ENCODE results near the gene RAMACL. TPM values are rescaled to one million over a fixed set of nuclear protein-coding genes. Genes with fewer than 3 reads are reported as not detected.
A peak's percentile ranks its signal among the peaks of the same experiment; 100 is the strongest.

The RAMACL gene
- total and polyA plus RNA-seq, 12 donors, result 0.20 to 2.4 (median 0.63) TPM

- ATAC-seq, result no peak
- no peak overlapping the region for H3K4me3 ChIP-seq
- H3K27me3 ChIP-seq, result no peaks in the 10 kb centered on the region
- H3K36me3 ChIP-seq, result peaks cover 0 to 16% (median 0%) of the 10 kb centered on the region in 9 donors
- H3K9me3 ChIP-seq, result no peaks in the 10 kb centered on the region
- intact Hi-C loops (cut with DNase I), result no loop called here
- peak overlapping the region in 4 of 10 donors; percentile 60 to 84 (median 80) for H3K27ac ChIP-seq
- peak in 1 of 2 donors; percentile 3 for DNase-seq
- no peak for TF ChIP-seq CTCF (IDR thresholded peaks at IDR 0.05)
- H3K4me1 ChIP-seq, result peaks cover 15 to 82% (median 72%) of the 10 kb centered on the region in 9 donors
- WGBS, 2 donors, result 96 to 99% methylated on average over 22 of the region's 22 CpGs
Measured at GRCh38 chr6:166616261-166617238, 30.1 kb upstream of the RAMACL start.

GRCh38 chr6:166615059-166615770 is 28.7 kb upstream of the RAMACL start:
- intact Hi-C loops (cut with DNase I), result no loop called here
- Histone ChIP-seq H3K4me3 (peak overlapping the region in 1 of 10 donors; percentile 8), H3K9me3 (no peaks in the 10 kb centered on the region), H3K27me3 (no peaks in the 10 kb centered on the region), H3K36me3 (peaks cover 0 to 16% (median 0%) of the 10 kb centered on the region in 9 donors), H3K27ac (peak overlapping the region; percentile 52 to 84 (median 70)), H3K4me1 (peaks cover 15 to 70% (median 59%) of the 10 kb centered on the region in 9 donors)
- 64 to 69% methylated on average over 21 of the region's 21 CpGs for WGBS, 2 donors
- TF ChIP-seq CTCF (IDR thresholded peaks at IDR 0.05), result no peak
- ATAC-seq (peak; percentile 45 to 94 (median 80)), DNase-seq (no peak)

- ATAC-seq (peak in 6 of 8 donors; percentile 7 to 43 (median 21)), DNase-seq (peak in 1 of 2 donors; percentile 6)
- H3K4me3 ChIP-seq, result no peak overlapping the region
- WGBS, 2 donors, result 74 to 79% methylated on average over 10 of the region's 10 CpGs
- peak overlapping the region; percentile 52 to 84 (median 70) for H3K27ac ChIP-seq
- H3K27me3 ChIP-seq, result no peaks in the 10 kb centered on the region
- peaks cover 15 to 64% (median 53%) of the 10 kb centered on the region in 9 donors for H3K4me1 ChIP-seq
- H3K9me3 ChIP-seq, result no peaks in the 10 kb centered on the region
- peak in 1 of 9 donors; percentile 26 for TF ChIP-seq CTCF (IDR thresholded peaks at IDR 0.05)
- intact Hi-C loops (cut with DNase I), result loop anchor here in 3 of 10 donors (5.0 kb wide), 2 partner anchors 37 to 57 kb away; no protein-coding TSS in a partner anchor
- peaks cover 0 to 16% (median 0%) of the 10 kb centered on the region in 9 donors for H3K36me3 ChIP-seq
Measured at GRCh38 chr6:166614589-166614988, 28.1 kb upstream of the RAMACL start.

GRCh38 chr6:166614171-166614583 is 27.7 kb upstream of the RAMACL start:
- TF ChIP-seq CTCF (IDR thresholded peaks at IDR 0.05), result no peak
- intact Hi-C loops (cut with DNase I), result loop anchor here in 3 of 10 donors (5.0 kb wide), 2 partner anchors 37 to 57 kb away; no protein-coding TSS in a partner anchor
- Histone ChIP-seq H3K27me3 (no peaks in the 10 kb centered on the region), H3K4me1 (peaks cover 15 to 60% (median 49%) of the 10 kb centered on the region in 9 donors), H3K27ac (peak overlapping the region; percentile 52 to 84 (median 70)), H3K36me3 (peaks cover 0 to 16% (median 0%) of the 10 kb centered on the region in 9 donors), H3K9me3 (no peaks in the 10 kb centered on the region), H3K4me3 (no peak overlapping the region)
- 80 to 88% methylated on average over 12 of the region's 12 CpGs for WGBS, 2 donors
- ATAC-seq (peak in 3 of 8 donors; percentile 13 to 31 (median 20)), DNase-seq (no peak)

Data from heart right ventricle (tissue), 16 donors.